Loucy (cell line): ENCODE measurements around the gene APBA1.

Source experiments
- H2AFZ ChIP-seq: fragments of 200-600 bp; sonication (generic); 2 replicates; pipeline ENCODE4 v1.6.0; 2016; ENCODE audit warnings: antibody characterized with exemption, mild to moderate bottlenecking, low read length, moderate library complexity
- H3F3A ChIP-seq: fragments of 200-600 bp; 2 replicates; pipeline ENCODE4 v1.6.0; 2016; ENCODE audit warnings: antibody characterized with exemption, low read depth, mild to moderate bottlenecking
- H3K27me3 ChIP-seq: fragments of 200-600 bp; sonication (generic); 2 replicates; pipeline ENCODE4 v1.6.1; 2014; ENCODE audit warnings: low read length, mild to moderate bottlenecking; ENCODE audit not compliant: insufficient read depth, poor library complexity, severe bottlenecking
- H3K36me3 ChIP-seq: fragments of 200-600 bp; sonication (generic); 2 replicates; pipeline ENCODE4 v1.6.1; 2016; ENCODE audit warnings: low read length; ENCODE audit not compliant: insufficient read depth
- H3K4me1 ChIP-seq: fragments of 200-600 bp; sonication (generic); 2 replicates; pipeline ENCODE4 v1.5.1; 2014; ENCODE audit warnings: low read length, mild to moderate bottlenecking; ENCODE audit not compliant: insufficient read depth, poor library complexity, severe bottlenecking
- H3K4me2 ChIP-seq: fragments of 200-600 bp; sonication (generic); 2 replicates; pipeline ENCODE4 v1.6.0; 2014; ENCODE audit warnings: antibody characterized with exemption, low read length, low read depth, mild to moderate bottlenecking; ENCODE audit not compliant: poor library complexity, severe bottlenecking
- H3K4me3 ChIP-seq: fragments of 200-600 bp; sonication (generic); 2 replicates; pipeline ENCODE4 v1.5.1; 2014; ENCODE audit warnings: low read length, mild to moderate bottlenecking, mixed read lengths; ENCODE audit not compliant: poor library complexity, severe bottlenecking
- H3K79me2 ChIP-seq: fragments of 200-600 bp; sonication (generic); 2 replicates; pipeline ENCODE4 v1.6.1; 2014; ENCODE audit warnings: low read length; ENCODE audit not compliant: insufficient read depth
- H3K9ac ChIP-seq: fragments of 200-600 bp; sonication (generic); 2 replicates; pipeline ENCODE4 v1.6.0; 2014; ENCODE audit warnings: mild to moderate bottlenecking, low read depth, low read length, moderate library complexity; ENCODE audit not compliant: poor library complexity, severe bottlenecking
- H3K9me2 ChIP-seq: fragments of 200-600 bp; sonication (generic); replicated peaks from 2 replicates; pipeline ENCODE4 v1.6.1; 2016; ENCODE audit warnings: low read depth, low read length, mixed read lengths
- H3K9me3 ChIP-seq: fragments of 200-600 bp; sonication (generic); 2 replicates; pipeline ENCODE4 v1.6.1; 2014; ENCODE audit warnings: mild to moderate bottlenecking, antibody characterized with exemption, low read length, low read depth; ENCODE audit not compliant: insufficient read depth
- H4K20me1 ChIP-seq: fragments of 200-600 bp; sonication (generic); 2 replicates; pipeline ENCODE4 v1.6.0; 2014; ENCODE audit warnings: antibody characterized with exemption, low read length, mild to moderate bottlenecking; ENCODE audit not compliant: insufficient read depth, poor library complexity, severe bottlenecking
- CTCF ChIP-seq: fragments of 200-600 bp; sonication (generic); conservative IDR thresholded peaks from 2 replicates; pipeline ENCODE4 v1.5.1; 2014; ENCODE audit warnings: mild to moderate bottlenecking, antibody characterized with exemption, low read length
- EZH2phosphoT487 ChIP-seq: fragments of 200-600 bp; IDR thresholded peaks from 2 replicates; pipeline ENCODE4 v1.6.1; 2018; ENCODE audit warnings: antibody characterized with exemption, mild to moderate bottlenecking, moderate library complexity, borderline replicate concordance

The APBA1 gene

GRCh38 chr9:69429281-69429680 lies 242.9 kb downstream of the APBA1 start:
- Histone ChIP-seq H2AFZ (no peak overlapping the region), H3K4me2 (no peak overlapping the region), H3K4me1 (no peaks in the 10 kb centered on the region), H3F3A (no peaks in the 10 kb centered on the region), H3K9me2 (no peaks in the 10 kb centered on the region), H3K79me2 (no peaks in the 10 kb centered on the region), H4K20me1 (no peaks in the 10 kb centered on the region), H3K9ac (no peak overlapping the region), H3K36me3 (no peaks in the 10 kb centered on the region), H3K4me3 (no peak overlapping the region), H3K9me3 (no peaks in the 10 kb centered on the region), H3K27me3 (no peaks in the 10 kb centered on the region)
- TF ChIP-seq CTCF: no peak
- TF ChIP-seq EZH2phosphoT487: no peak

GRCh38 chr9:69428017-69428785 lies 244.0 kb downstream of the APBA1 start:
- Histone ChIP-seq H3K79me2 (no peaks in the 10 kb centered on the region), H3K4me3 (no peak overlapping the region), H4K20me1 (no peaks in the 10 kb centered on the region), H2AFZ (no peak overlapping the region), H3K9me3 (no peaks in the 10 kb centered on the region), H3K4me1 (no peaks in the 10 kb centered on the region), H3K36me3 (no peaks in the 10 kb centered on the region), H3K27me3 (no peaks in the 10 kb centered on the region), H3K9ac (no peak overlapping the region), H3F3A (no peaks in the 10 kb centered on the region), H3K4me2 (no peak overlapping the region), H3K9me2 (no peaks in the 10 kb centered on the region)
- TF ChIP-seq EZH2phosphoT487 (no peak), CTCF (no peak)

- Histone ChIP-seq H3K4me1 (no peaks in the 10 kb centered on the region), H3K9ac (no peak overlapping the region), H2AFZ (no peak overlapping the region), H3K27me3 (no peaks in the 10 kb centered on the region), H3K9me2 (no peaks in the 10 kb centered on the region), H3K4me2 (no peak overlapping the region), H3F3A (no peaks in the 10 kb centered on the region), H3K9me3 (no peaks in the 10 kb centered on the region), H3K79me2 (no peaks in the 10 kb centered on the region), H4K20me1 (no peaks in the 10 kb centered on the region), H3K36me3 (no peaks in the 10 kb centered on the region), H3K4me3 (no peak overlapping the region)
- TF ChIP-seq EZH2phosphoT487 (no peak), CTCF (no peak)
Observed at GRCh38 chr9:69427286-69427685, 244.9 kb downstream of the APBA1 start.
